LHCN-M2 (cell line): ENCODE data around the gene FGF3. TPM values are rescaled to one million over a fixed set of nuclear protein-coding genes. Genes with fewer than 3 reads are reported as not detected.
"Not testable (repeated sequence)": the region's sequence is repeated elsewhere in the genome, so short reads cannot be mapped to it uniquely, and the experiment has no call there.

ENCODE experiments used
- DNase-seq: peaks from one replicate; pipeline ENCODE4 v3.0.0-alpha.2; 2012; ENCODE audit warnings: low read depth
- total RNA-seq: library from RNA; depleted of rRNA; stranded (reverse); fragments of >200 nt; gene quantifications from 2 replicates; pipeline ENCODE4 v1.2.3, GENCODE V29; 2014; rRNA removed

The FGF3 gene
- total RNA-seq, 1 experiment from 2014 or later: not detected

GRCh38 chr11:69773626-69774353 lies 45.4 kb downstream of the FGF3 start:
- no peak for DNase-seq

GRCh38 chr11:69771466-69771865 lies 47.8 kb downstream of the FGF3 start:
- no peak for DNase-seq

GRCh38 chr11:69770540-69770939 lies 48.7 kb downstream of the FGF3 start:
- DNase-seq: no peak

GRCh38 chr11:69765498-69765995 lies 53.7 kb downstream of the FGF3 start:
- no peak for DNase-seq

GRCh38 chr11:69764918-69765317 lies 54.3 kb downstream of the FGF3 start:
- DNase-seq: not testable (repeated sequence)

GRCh38 chr11:69760319-69760718 lies 58.9 kb downstream of the FGF3 start:
- no peak for DNase-seq

Other genes starting within 250 kb of the FGF3 start
- 684 and 770 TPM in 2 replicates for gene CCND1, start 178.3 kb downstream of the FGF3 start, total RNA-seq
- 16.8 and 21.9 TPM in 2 replicates for gene LTO1, start 144.1 kb downstream of the FGF3 start, total RNA-seq
- 0.11 TPM in 1 of 2 replicates, not detected in the other for gene FGF19, start 115.4 kb downstream of the FGF3 start, total RNA-seq
- not detected in 2 replicates for gene FGF4, start 44.1 kb downstream of the FGF3 start, total RNA-seq